Transverse colon (tissue), 3 donors: ENCODE data around the gene AHNAK2.

ENCODE experiments used
- EP300 ChIP-seq: sonication (generic); formaldehyde crosslinking; IDR thresholded peaks from one replicate; pipeline ENCODE4 v1.6.1; 2017; ENCODE audit warnings: antibody characterized with exemption, low read depth
- POLR2A ChIP-seq: fragments of 450-650 bp; IDR thresholded peaks from one replicate; pipeline ENCODE4 v1.6.1; 2016; ENCODE audit warnings: antibody characterized with exemption, mild to moderate bottlenecking, moderate library complexity
- TF ChIP-seq, protein P1 (sequence below), 5 experiments: fragments of 200-600 bp in 3 of 5; fragments of 450-650 bp in 2 of 5; sonication (generic) in 3 of 5; IDR thresholded peaks; 1 replicate in 2 of 5; 2 replicates in 3 of 5; pipeline ENCODE4 v1.5.1; 2016 to 2017; ENCODE audit warnings: antibody characterized with exemption in 5 of 5, inconsistent platforms in 3 of 5, mild to moderate bottlenecking in 2 of 5, moderate library complexity in 1 of 5

DNA sequence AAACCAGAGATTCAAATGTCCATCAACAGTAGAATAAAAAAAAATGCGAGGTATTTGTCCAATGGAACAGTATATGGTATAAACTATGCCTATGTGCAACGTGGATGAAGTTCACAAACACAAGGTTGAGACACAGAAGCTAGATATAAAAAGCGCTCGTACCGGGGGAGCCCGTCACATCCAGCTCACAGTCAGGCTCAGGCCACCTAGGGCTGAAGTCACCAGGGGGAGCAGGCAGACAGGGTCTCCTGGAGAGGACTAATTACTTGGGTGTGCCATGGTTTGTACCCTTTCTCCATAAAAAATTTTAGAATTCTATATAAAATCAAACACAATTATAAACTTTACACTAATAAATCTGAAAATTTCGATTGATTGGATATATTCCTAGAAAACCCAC is 13.6 kb downstream of the AHNAK2 start:
- TF ChIP-seq POLR2A = no peak
- TF ChIP-seq, protein P1, sequence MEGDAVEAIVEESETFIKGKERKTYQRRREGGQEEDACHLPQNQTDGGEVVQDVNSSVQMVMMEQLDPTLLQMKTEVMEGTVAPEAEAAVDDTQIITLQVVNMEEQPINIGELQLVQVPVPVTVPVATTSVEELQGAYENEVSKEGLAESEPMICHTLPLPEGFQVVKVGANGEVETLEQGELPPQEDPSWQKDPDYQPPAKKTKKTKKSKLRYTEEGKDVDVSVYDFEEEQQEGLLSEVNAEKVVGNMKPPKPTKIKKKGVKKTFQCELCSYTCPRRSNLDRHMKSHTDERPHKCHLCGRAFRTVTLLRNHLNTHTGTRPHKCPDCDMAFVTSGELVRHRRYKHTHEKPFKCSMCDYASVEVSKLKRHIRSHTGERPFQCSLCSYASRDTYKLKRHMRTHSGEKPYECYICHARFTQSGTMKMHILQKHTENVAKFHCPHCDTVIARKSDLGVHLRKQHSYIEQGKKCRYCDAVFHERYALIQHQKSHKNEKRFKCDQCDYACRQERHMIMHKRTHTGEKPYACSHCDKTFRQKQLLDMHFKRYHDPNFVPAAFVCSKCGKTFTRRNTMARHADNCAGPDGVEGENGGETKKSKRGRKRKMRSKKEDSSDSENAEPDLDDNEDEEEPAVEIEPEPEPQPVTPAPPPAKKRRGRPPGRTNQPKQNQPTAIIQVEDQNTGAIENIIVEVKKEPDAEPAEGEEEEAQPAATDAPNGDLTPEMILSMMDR (IDR thresholded peaks at IDR 0.05) = no peak
- no peak for TF ChIP-seq EP300
